ENCODE measurements around the gene GMDS.

The GMDS gene

GRCh38 chr6:1726341-1726768 lies 519.0 kb downstream of the GMDS start:
- no peak for DNase-seq (ENCODE audit: low read depth)

GRCh38 chr6:1724616-1725015 lies 520.8 kb downstream of the GMDS start:
- no peak for TF ChIP-seq CTCF (IDR thresholded peaks at IDR 0.05; ENCODE audit: control insufficient read depth, insufficient read depth, low read depth, low read length, missing control alignments)
- H3K4me3 ChIP-seq (ENCODE audit: control insufficient read depth, low read depth, low read length) = no peak overlapping the region
- DNase-seq (ENCODE audit: low read depth) = no peak

More at GRCh38 chr6:1726341-1726768, 519.0 kb downstream of the GMDS start:
- no peak overlapping the region for H3K4me3 ChIP-seq (ENCODE audit: control insufficient read depth, low read depth, low read length)
- TF ChIP-seq CTCF (IDR thresholded peaks at IDR 0.05; ENCODE audit: control insufficient read depth, insufficient read depth, low read depth, low read length, missing control alignments) = no peak

- H3K4me3 ChIP-seq (ENCODE audit: control insufficient read depth, low read depth, low read length) = no peak overlapping the region
- no peak for DNase-seq (ENCODE audit: low read depth)
- TF ChIP-seq CTCF (IDR thresholded peaks at IDR 0.05; ENCODE audit: control insufficient read depth, insufficient read depth, low read depth, low read length, missing control alignments) = no peak
These were observed 521.3 kb downstream of the GMDS start for GRCh38 chr6:1724124-1724523.

- H3K4me3 ChIP-seq (ENCODE audit: control insufficient read depth, low read depth, low read length) = no peak overlapping the region
- DNase-seq (ENCODE audit: low read depth) = no peak
- no peak for TF ChIP-seq CTCF (IDR thresholded peaks at IDR 0.05; ENCODE audit: control insufficient read depth, insufficient read depth, low read depth, low read length, missing control alignments)
These were observed 522.6 kb downstream of the GMDS start for GRCh38 chr6:1722801-1723200.

GRCh38 chr6:1720620-1721322 lies 524.6 kb downstream of the GMDS start:
- no peak overlapping the region for H3K4me3 ChIP-seq (ENCODE audit: control insufficient read depth, low read depth, low read length)
- no peak for DNase-seq (ENCODE audit: low read depth)
- TF ChIP-seq CTCF (IDR thresholded peaks at IDR 0.05; ENCODE audit: control insufficient read depth, insufficient read depth, low read depth, low read length, missing control alignments) = no peak

- no peak for TF ChIP-seq CTCF (IDR thresholded peaks at IDR 0.05; ENCODE audit: control insufficient read depth, insufficient read depth, low read depth, low read length, missing control alignments)
- no peak for DNase-seq (ENCODE audit: low read depth)
- no peak overlapping the region for H3K4me3 ChIP-seq (ENCODE audit: control insufficient read depth, low read depth, low read length)
These were observed 525.5 kb downstream of the GMDS start for GRCh38 chr6:1719922-1720321.

Data from AG09309 (cell line).